Ovary (tissue), 3 donors: Measurements from ENCODE around the gene NPRL2.

Experiments used
- CTCF ChIP-seq, 3 donors: fragments of 450-650 bp in 2 of 3; fragments of 200-600 bp in 1 of 3; IDR thresholded peaks; one replicate each; pipeline versions ENCODE4 v1.5.1 to v1.8.0; 2016 to 2022; ENCODE audit warnings: antibody characterized with exemption in 3 of 3, mild to moderate bottlenecking in 1 of 3
- EP300 ChIP-seq: sonication (generic); formaldehyde crosslinking; IDR thresholded peaks from one replicate; pipeline ENCODE4 v1.6.1; 2017; ENCODE audit warnings: antibody characterized with exemption
- POLR2A ChIP-seq: fragments of 450-650 bp; IDR thresholded peaks from one replicate; pipeline ENCODE4 v1.6.1; 2017; ENCODE audit warnings: antibody characterized with exemption, mild to moderate bottlenecking, moderate library complexity
- donor health status: DM: no; HTN: no; CAD: no.

GRCh38 chr3:50319181-50319893 lies 31.2 kb downstream of the NPRL2 start:
- TF ChIP-seq CTCF (IDR thresholded peaks at IDR 0.05): no peak
- no peak for TF ChIP-seq POLR2A
- no peak for TF ChIP-seq EP300
